ENCODE results near the gene SNAP25.

SNAP25 gene

GRCh38 chr20:10321138-10321717 is 102.6 kb downstream of the SNAP25 start:
- H3K9ac ChIP-seq (ENCODE audit: low read length) = no peak overlapping the region
- H3K27ac ChIP-seq (ENCODE audit: low read depth, low read length) = no peak overlapping the region
- H3K4me3 ChIP-seq (ENCODE audit: low read depth, low read length) = no peak overlapping the region
- H3K4me1 ChIP-seq (ENCODE audit: control insufficient read depth, insufficient read depth, low read length) = peaks cover 9% of the 10 kb centered on the region; the same call in 1 of the 2 replicates
- H3K36me3 ChIP-seq (ENCODE audit: control insufficient read depth, insufficient read depth, low read length) = no peaks in the 10 kb centered on the region
- no peaks in the 10 kb centered on the region for H3K27me3 ChIP-seq (ENCODE audit: control insufficient read depth, insufficient read depth, low read length)
- H3K9me3 ChIP-seq (ENCODE audit: control insufficient read depth, insufficient read depth, low read depth, low read length) = peaks cover 23% of the 10 kb centered on the region

GRCh38 chr20:10322073-10323012 is 103.7 kb downstream of the SNAP25 start:
- H3K9me3 ChIP-seq (ENCODE audit: control insufficient read depth, insufficient read depth, low read depth, low read length) = peaks cover 11% of the 10 kb centered on the region
- H3K4me1 ChIP-seq (ENCODE audit: control insufficient read depth, insufficient read depth, low read length) = peaks cover 9% of the 10 kb centered on the region; the same call in 1 of the 2 replicates
- H3K36me3 ChIP-seq (ENCODE audit: control insufficient read depth, insufficient read depth, low read length) = no peaks in the 10 kb centered on the region
- no peak overlapping the region for H3K9ac ChIP-seq (ENCODE audit: low read length)
- no peak overlapping the region for H3K27ac ChIP-seq (ENCODE audit: low read depth, low read length)
- no peak overlapping the region for H3K4me3 ChIP-seq (ENCODE audit: low read depth, low read length)
- no peaks in the 10 kb centered on the region for H3K27me3 ChIP-seq (ENCODE audit: control insufficient read depth, insufficient read depth, low read length)

GRCh38 chr20:10323729-10324128 is 105.1 kb downstream of the SNAP25 start:
- Histone ChIP-seq H3K27ac (ENCODE audit: low read depth, low read length) (no peak overlapping the region), H3K9ac (ENCODE audit: low read length) (no peak overlapping the region), H3K4me1 (ENCODE audit: control insufficient read depth, insufficient read depth, low read length) (peaks cover 9% of the 10 kb centered on the region; the same call in 1 of the 2 replicates), H3K27me3 (ENCODE audit: control insufficient read depth, insufficient read depth, low read length) (no peaks in the 10 kb centered on the region), H3K4me3 (ENCODE audit: low read depth, low read length) (no peak overlapping the region), H3K9me3 (ENCODE audit: control insufficient read depth, insufficient read depth, low read depth, low read length) (0 out of 2 replicates have a peak, but pooled peaks cover 4% of the 10 kb centered on the region), H3K36me3 (ENCODE audit: control insufficient read depth, insufficient read depth, low read length) (no peaks in the 10 kb centered on the region)

- Histone ChIP-seq H3K27me3 (ENCODE audit: control insufficient read depth, insufficient read depth, low read length) (no peaks in the 10 kb centered on the region), H3K9me3 (ENCODE audit: control insufficient read depth, insufficient read depth, low read depth, low read length) (no peaks in the 10 kb centered on the region), H3K4me1 (ENCODE audit: control insufficient read depth, insufficient read depth, low read length) (peaks cover 15% of the 10 kb centered on the region; the same call in 1 of the 2 replicates), H3K4me3 (ENCODE audit: low read depth, low read length) (no peak overlapping the region), H3K36me3 (ENCODE audit: control insufficient read depth, insufficient read depth, low read length) (no peaks in the 10 kb centered on the region), H3K27ac (ENCODE audit: low read depth, low read length) (no peak overlapping the region), H3K9ac (ENCODE audit: low read length) (no peak overlapping the region)
These were observed 105.7 kb downstream of the SNAP25 start for GRCh38 chr20:10324198-10324847.

DNA sequence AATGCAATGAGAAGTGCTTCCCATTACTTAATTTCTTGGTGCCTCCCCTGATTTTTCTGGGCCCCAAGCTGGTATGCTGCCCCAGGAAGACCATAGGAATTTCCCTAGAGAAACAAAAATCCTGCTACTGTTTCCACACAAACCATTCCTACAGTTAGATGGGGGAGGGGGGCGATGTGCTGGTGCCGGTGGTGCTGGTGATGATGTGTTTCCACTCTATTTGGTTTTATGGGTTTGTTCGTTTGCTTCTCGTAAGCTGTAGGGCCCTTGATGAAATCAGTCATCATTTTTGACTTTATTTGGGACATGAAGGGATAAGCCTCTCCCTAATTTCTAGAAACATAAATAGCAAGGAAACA is 110.2 kb downstream of the SNAP25 start:
- Histone ChIP-seq H3K9ac (ENCODE audit: low read length) (no peak overlapping the region), H3K4me1 (ENCODE audit: control insufficient read depth, insufficient read depth, low read length) (0 out of 2 replicates have a peak, but pooled peaks cover 7% of the 10 kb centered on the region), H3K27me3 (ENCODE audit: control insufficient read depth, insufficient read depth, low read length) (no peaks in the 10 kb centered on the region), H3K36me3 (ENCODE audit: control insufficient read depth, insufficient read depth, low read length) (no peaks in the 10 kb centered on the region), H3K27ac (ENCODE audit: low read depth, low read length) (no peak overlapping the region), H3K9me3 (ENCODE audit: control insufficient read depth, insufficient read depth, low read depth, low read length) (no peaks in the 10 kb centered on the region), H3K4me3 (ENCODE audit: low read depth, low read length) (no peak overlapping the region)

- no peaks in the 10 kb centered on the region for H3K36me3 ChIP-seq (ENCODE audit: control insufficient read depth, insufficient read depth, low read length)
- H3K9me3 ChIP-seq (ENCODE audit: control insufficient read depth, insufficient read depth, low read depth, low read length) = no peaks in the 10 kb centered on the region
- no peak overlapping the region for H3K4me3 ChIP-seq (ENCODE audit: low read depth, low read length)
- no peak overlapping the region for H3K9ac ChIP-seq (ENCODE audit: low read length)
- no peak overlapping the region for H3K27ac ChIP-seq (ENCODE audit: low read depth, low read length)
- H3K27me3 ChIP-seq (ENCODE audit: control insufficient read depth, insufficient read depth, low read length) = no peaks in the 10 kb centered on the region
- 0 out of 2 replicates have a peak, but pooled peaks cover 7% of the 10 kb centered on the region for H3K4me1 ChIP-seq (ENCODE audit: control insufficient read depth, insufficient read depth, low read length)
These were observed 110.9 kb downstream of the SNAP25 start for GRCh38 chr20:10329387-10330005.

DNA sequence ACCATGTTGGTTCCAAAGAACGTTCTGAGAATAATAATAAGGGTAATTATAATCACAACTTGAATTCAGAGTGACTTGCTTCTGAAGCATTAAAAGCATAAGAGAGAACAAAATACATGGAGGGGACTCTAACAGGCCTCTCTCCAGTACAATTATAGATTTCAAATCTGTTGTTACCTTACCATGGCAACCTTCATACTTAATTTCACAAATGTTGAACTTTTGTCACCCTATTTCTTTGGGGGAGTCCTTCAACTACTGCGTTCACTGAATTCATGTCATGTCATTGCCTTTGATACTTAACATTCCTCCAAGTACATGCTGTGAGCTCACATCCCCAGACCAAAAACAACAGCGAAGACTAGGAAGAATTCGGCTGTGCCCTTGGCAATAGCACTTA is 111.4 kb downstream of the SNAP25 start:
- no peaks in the 10 kb centered on the region for H3K36me3 ChIP-seq (ENCODE audit: control insufficient read depth, insufficient read depth, low read length)
- no peaks in the 10 kb centered on the region for H3K9me3 ChIP-seq (ENCODE audit: control insufficient read depth, insufficient read depth, low read depth, low read length)
- H3K27me3 ChIP-seq (ENCODE audit: control insufficient read depth, insufficient read depth, low read length) = no peaks in the 10 kb centered on the region
- no peak overlapping the region for H3K27ac ChIP-seq (ENCODE audit: low read depth, low read length)
- no peak overlapping the region for H3K9ac ChIP-seq (ENCODE audit: low read length)
- no peak overlapping the region for H3K4me3 ChIP-seq (ENCODE audit: low read depth, low read length)
- H3K4me1 ChIP-seq (ENCODE audit: control insufficient read depth, insufficient read depth, low read length) = 0 out of 2 replicates have a peak, but pooled peaks cover 7% of the 10 kb centered on the region

- Histone ChIP-seq H3K4me1 (ENCODE audit: control insufficient read depth, insufficient read depth, low read length) (0 out of 2 replicates have a peak, but pooled peaks cover 7% of the 10 kb centered on the region), H3K9ac (ENCODE audit: low read length) (no peak overlapping the region), H3K4me3 (ENCODE audit: low read depth, low read length) (no peak overlapping the region), H3K27me3 (ENCODE audit: control insufficient read depth, insufficient read depth, low read length) (no peaks in the 10 kb centered on the region), H3K27ac (ENCODE audit: low read depth, low read length) (no peak overlapping the region), H3K36me3 (ENCODE audit: control insufficient read depth, insufficient read depth, low read length) (no peaks in the 10 kb centered on the region), H3K9me3 (ENCODE audit: control insufficient read depth, insufficient read depth, low read depth, low read length) (no peaks in the 10 kb centered on the region)
These were observed 114.2 kb downstream of the SNAP25 start for GRCh38 chr20:10332656-10333415.

DNA sequence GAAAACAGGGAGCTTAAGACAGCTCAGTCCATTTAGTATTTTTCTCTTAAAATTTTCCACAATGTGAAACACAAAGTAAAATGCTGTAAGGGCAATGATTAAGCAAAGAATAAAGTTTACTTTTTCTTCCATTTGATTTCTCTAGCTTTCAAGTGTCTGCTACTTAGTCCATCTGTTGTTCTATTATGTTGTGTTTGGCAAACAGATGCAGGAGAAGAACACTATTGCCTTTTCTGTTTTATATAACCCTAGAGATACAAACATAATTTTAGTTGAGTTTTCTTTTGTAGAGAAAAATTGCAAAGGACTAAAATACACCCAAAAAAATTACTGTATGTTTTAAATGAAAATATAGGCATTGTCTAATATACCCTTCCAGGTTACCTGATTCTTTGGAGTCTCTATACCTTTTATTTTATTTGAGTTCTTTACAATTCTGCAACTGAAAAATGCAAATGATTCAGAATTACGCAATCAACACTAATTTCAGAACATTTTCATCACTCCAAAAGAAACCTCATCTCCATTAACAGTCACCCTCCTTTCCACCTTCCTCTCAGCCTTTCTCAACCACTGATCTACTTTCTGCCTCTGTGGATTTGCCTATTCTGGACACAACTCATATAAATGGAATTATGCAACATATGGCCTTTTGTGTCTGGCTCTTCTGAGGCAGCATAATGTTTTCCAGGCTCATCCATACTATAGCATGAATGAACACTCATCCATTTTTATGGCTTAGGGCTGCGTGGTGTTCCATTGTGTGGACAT is 118.5 kb downstream of the SNAP25 start:
- Histone ChIP-seq H3K27me3 (ENCODE audit: control insufficient read depth, insufficient read depth, low read length) (no peaks in the 10 kb centered on the region), H3K4me1 (ENCODE audit: control insufficient read depth, insufficient read depth, low read length) (no peaks in the 10 kb centered on the region), H3K9me3 (ENCODE audit: control insufficient read depth, insufficient read depth, low read depth, low read length) (peaks cover 8% of the 10 kb centered on the region), H3K27ac (ENCODE audit: low read depth, low read length) (no peak overlapping the region), H3K4me3 (ENCODE audit: low read depth, low read length) (no peak overlapping the region), H3K9ac (ENCODE audit: low read length) (no peak overlapping the region), H3K36me3 (ENCODE audit: control insufficient read depth, insufficient read depth, low read length) (no peaks in the 10 kb centered on the region)

All from HUES6 (cell line).